AG04449 (cell line): ENCODE measurements around the gene FAM50A.
"Not testable (repeated sequence)": the region's sequence is repeated elsewhere in the genome, so short reads cannot be mapped to it uniquely, and the experiment has no call there.

Experiments used
- CTCF ChIA-PET: fragments of 350-600 bp; formaldehyde crosslinking; extraction: SDS; loops from one replicate; lab custom pipeline; 2021; ENCODE audit warnings: antibody characterized with exemption; lab: Yijun Ruan, JAX
- POLR2A ChIA-PET: fragments of 400-600, 350-600 bp; formaldehyde crosslinking; extraction: SDS; loops from one replicate; lab custom pipeline; 2020; ENCODE audit warnings: antibody characterized with exemption, inconsistent platforms; lab: Yijun Ruan, JAX
- DNase-seq: peaks from one replicate; pipeline ENCODE4 v3.0.0-alpha.2; 2010; ENCODE audit warnings: low read depth, low spot score
- H3K4me3 ChIP-seq: 2 replicates; pipeline ENCODE4 v1.5.1; 2011; ENCODE audit warnings: low read depth, mild to moderate bottlenecking, control low read depth, low read length
- CTCF ChIP-seq: IDR thresholded peaks from one replicate; pipeline ENCODE4 v1.5.1; 2011; ENCODE audit warnings: mild to moderate bottlenecking, moderate library complexity, low read length, control low read depth, inconsistent platforms; ENCODE audit not compliant: insufficient read depth; ENCODE audit errors: missing control alignments

The FAM50A gene

GRCh38 chrX:154443992-154444754 is at the start of gene FAM50A:
FAM50A (plus strand) TSS chrX:154444141; CDS start chrX:154444236, 95 bp downstream.
- H3K4me3 ChIP-seq, result peak within 1 kb of the TSS; percentile 64
- POLR2A ChIA-PET, result interaction anchor here (1.0 kb wide), 1 partner anchor 15 kb away, joined by 3 read pairs; no protein-coding TSS in a partner anchor
- CTCF ChIA-PET, result interaction anchor here (0.9 kb wide), 1 partner anchor 46 kb away, joined by 3 read pairs; the partner anchor contains the start of gene RPL10
- DNase-seq, result no peak
- TF ChIP-seq CTCF, result no peak

GRCh38 chrX:154396363-154396762 is 47.6 kb upstream of the FAM50A start:
- POLR2A ChIA-PET, DNase-seq, H3K4me3 ChIP-seq, CTCF ChIA-PET: not testable (repeated sequence)

- POLR2A ChIA-PET, result interaction anchor here (0.9 to 1.5 kb wide), 8 partner anchors 12 to 150 kb away, joined by 3 to 10 read pairs (median 4); partner anchors contain the start of genes ATP6AP1, DNASE1L1, IKBKG and SLC10A3
- CTCF ChIA-PET, result interaction anchor here (1.6 to 2.8 kb wide), 2 partner anchors 11 to 23 kb away, joined by 4 to 12 read pairs; partner anchors contain the start of genes DNASE1L1 and FLNA
- DNase-seq, result no peak
- H3K4me3 ChIP-seq, result peak overlapping the region; percentile 58
- no peak for TF ChIP-seq CTCF
Measured at GRCh38 chrX:154396973-154397887, 46.7 kb upstream of the FAM50A start.

- ChIA-PET CTCF (interaction anchor here (0.6 to 2.8 kb wide), 7 partner anchors 10 to 136 kb away, joined by 3 to 12 read pairs (median 5); partner anchors contain the start of genes DNASE1L1 and FLNA), POLR2A (interaction anchor here (0.7 to 3.7 kb wide), 12 partner anchors 9 to 149 kb away, joined by 3 to 15 read pairs (median 4); partner anchors contain the start of genes ATP6AP1, DNASE1L1, IKBKG and SLC10A3)
- DNase-seq, result peak; percentile 88
- peak within 1 kb of the TSS; percentile 79 for H3K4me3 ChIP-seq
- TF ChIP-seq CTCF, result no peak
Measured at GRCh38 chrX:154397888-154398667, 45.9 kb upstream of the FAM50A start, which contains the start of gene RPL10. RPL10 (plus strand) TSS chrX:154398377; CDS start chrX:154398520, 143 bp downstream.

- CTCF ChIA-PET, result interaction anchor here (0.6 to 2.8 kb wide), 8 partner anchors 10 to 138 kb away, joined by 3 to 12 read pairs (median 6); partner anchors contain the start of gene DNASE1L1
- POLR2A ChIA-PET, result interaction anchor here (0.7 to 3.7 kb wide), 9 partner anchors 8 to 142 kb away, joined by 3 to 15 read pairs (median 5); partner anchors contain the start of genes DNASE1L1, FAM3A, SLC10A3 and TAFAZZIN
Measured at GRCh38 chrX:154398668-154399526, 45.0 kb upstream of the FAM50A start.

More at GRCh38 chrX:154398668-154399526, 45.0 kb upstream of the FAM50A start:
- TF ChIP-seq CTCF, result peak; percentile 80
- H3K4me3 ChIP-seq, result peak overlapping the region; percentile 79
- DNase-seq, result no peak
